GM11168 (cell line): ENCODE measurements around the gene PLCXD3.
"Not testable (repeated sequence)": the region's sequence is repeated elsewhere in the genome, so short reads cannot be mapped to it uniquely, and the experiment has no call there.

ENCODE experiments used
- in situ Hi-C: fragments of 300-500 bp; cut with MboI; formaldehyde crosslinking; loops from one replicate; pipeline ENCODE4 v1.12.0; 2022; ENCODE audit warnings: low sequenced_read_pairs; ENCODE audit not compliant: unreplicated experiment

PLCXD3 gene

GRCh38 chr5:41365369-41365768 is 145.0 kb downstream of the PLCXD3 start:
- in situ Hi-C loops, result no loop called here

- in situ Hi-C loops, result no loop called here
Observed at GRCh38 chr5:41364346-41364745, 146.1 kb downstream of the PLCXD3 start.

- in situ Hi-C loops, result no loop called here
Observed at GRCh38 chr5:41363343-41363986, 146.9 kb downstream of the PLCXD3 start.

GRCh38 chr5:41356786-41357185 is 153.6 kb downstream of the PLCXD3 start:
- in situ Hi-C loops, result no loop called here

- in situ Hi-C loops, result no loop called here
Observed at GRCh38 chr5:41349846-41350245, 160.6 kb downstream of the PLCXD3 start.

GRCh38 chr5:41347569-41347968 is 162.8 kb downstream of the PLCXD3 start:
- in situ Hi-C loops, result no loop called here

- in situ Hi-C loops, result no loop called here
Observed at GRCh38 chr5:41346609-41347008, 163.8 kb downstream of the PLCXD3 start.

GRCh38 chr5:41345295-41345694 is 165.1 kb downstream of the PLCXD3 start:
- in situ Hi-C loops, result no loop called here

- in situ Hi-C loops, result no loop called here
Observed at GRCh38 chr5:41339339-41339738, 171.1 kb downstream of the PLCXD3 start.

GRCh38 chr5:41338136-41338675 is 172.2 kb downstream of the PLCXD3 start:
- in situ Hi-C loops, result no loop called here

- in situ Hi-C loops, result no loop called here
Observed at GRCh38 chr5:41337724-41338123, 172.7 kb downstream of the PLCXD3 start.

- in situ Hi-C loops, result no loop called here
Observed at GRCh38 chr5:41337216-41337615, 173.2 kb downstream of the PLCXD3 start.

GRCh38 chr5:41336471-41336870 is 173.9 kb downstream of the PLCXD3 start:
- in situ Hi-C loops, result no loop called here

- in situ Hi-C loops, result no loop called here
Observed at GRCh38 chr5:41335596-41336181, 174.7 kb downstream of the PLCXD3 start.

- in situ Hi-C loops, result no loop called here
Observed at GRCh38 chr5:41334758-41335157, 175.6 kb downstream of the PLCXD3 start.

- in situ Hi-C loops, result no loop called here
Observed at GRCh38 chr5:41334221-41334620, 176.2 kb downstream of the PLCXD3 start.

GRCh38 chr5:41325074-41325473 is 185.3 kb downstream of the PLCXD3 start:
- in situ Hi-C loops, result no loop called here

- in situ Hi-C loops, result not testable (repeated sequence)
Observed at GRCh38 chr5:41322826-41323225, 187.6 kb downstream of the PLCXD3 start.

- in situ Hi-C loops, result no loop called here
Observed at GRCh38 chr5:41312478-41313060, 197.8 kb downstream of the PLCXD3 start.

GRCh38 chr5:41312066-41312465 is 198.3 kb downstream of the PLCXD3 start:
- in situ Hi-C loops, result no loop called here

- in situ Hi-C loops, result no loop called here
Observed at GRCh38 chr5:41309275-41309674, 201.1 kb downstream of the PLCXD3 start.

- in situ Hi-C loops, result no loop called here
Observed at GRCh38 chr5:41306005-41306404, 204.4 kb downstream of the PLCXD3 start.
